22Rv1 (cell line): ENCODE measurements around the gene ZG16.

Source experiments
- ZFX ChIP-seq: fragments of 450-650 bp; IDR thresholded peaks from 2 replicates; pipeline ENCODE4 v1.6.1; 2017; ENCODE audit warnings: antibody characterized with exemption, borderline replicate concordance
- TF ChIP-seq, protein P1 (sequence below): fragments of 450-650 bp; IDR thresholded peaks from 2 replicates; pipeline ENCODE4 v1.5.1; 2017; ENCODE audit warnings: mild to moderate bottlenecking

DNA sequence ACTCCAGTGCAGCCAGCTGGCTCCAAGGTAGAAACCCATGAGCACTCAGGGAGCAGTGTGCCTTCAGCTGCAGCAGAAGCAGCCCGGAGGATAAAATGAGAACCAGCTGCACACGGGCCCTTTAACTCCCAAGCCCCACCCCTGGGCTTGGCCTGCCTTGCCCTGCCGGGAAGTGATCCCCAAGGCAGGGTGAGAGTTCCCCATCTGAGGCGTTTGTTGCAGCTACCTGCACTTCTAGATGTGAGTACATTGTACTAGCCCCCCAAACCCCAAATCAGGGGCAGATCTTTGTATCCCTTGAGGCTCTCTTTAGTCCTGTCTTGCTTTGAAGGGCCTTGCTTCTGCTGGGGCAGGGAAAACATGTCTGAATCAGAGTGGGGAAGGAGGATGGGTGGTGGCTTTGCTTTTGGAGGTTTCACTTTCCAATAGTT is 42.2 kb downstream of the ZG16 start, which contains the start of gene MVP:
- TF ChIP-seq, protein P1, sequence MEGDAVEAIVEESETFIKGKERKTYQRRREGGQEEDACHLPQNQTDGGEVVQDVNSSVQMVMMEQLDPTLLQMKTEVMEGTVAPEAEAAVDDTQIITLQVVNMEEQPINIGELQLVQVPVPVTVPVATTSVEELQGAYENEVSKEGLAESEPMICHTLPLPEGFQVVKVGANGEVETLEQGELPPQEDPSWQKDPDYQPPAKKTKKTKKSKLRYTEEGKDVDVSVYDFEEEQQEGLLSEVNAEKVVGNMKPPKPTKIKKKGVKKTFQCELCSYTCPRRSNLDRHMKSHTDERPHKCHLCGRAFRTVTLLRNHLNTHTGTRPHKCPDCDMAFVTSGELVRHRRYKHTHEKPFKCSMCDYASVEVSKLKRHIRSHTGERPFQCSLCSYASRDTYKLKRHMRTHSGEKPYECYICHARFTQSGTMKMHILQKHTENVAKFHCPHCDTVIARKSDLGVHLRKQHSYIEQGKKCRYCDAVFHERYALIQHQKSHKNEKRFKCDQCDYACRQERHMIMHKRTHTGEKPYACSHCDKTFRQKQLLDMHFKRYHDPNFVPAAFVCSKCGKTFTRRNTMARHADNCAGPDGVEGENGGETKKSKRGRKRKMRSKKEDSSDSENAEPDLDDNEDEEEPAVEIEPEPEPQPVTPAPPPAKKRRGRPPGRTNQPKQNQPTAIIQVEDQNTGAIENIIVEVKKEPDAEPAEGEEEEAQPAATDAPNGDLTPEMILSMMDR, result no peak
- no peak for TF ChIP-seq ZFX
